ENCODE results near the gene CHDH. TPM values are rescaled to one million over a fixed set of nuclear protein-coding genes. Genes with fewer than 3 reads are reported as not detected.

The CHDH gene
- polyA plus RNA-seq, 1 experiment = 0.18 TPM

- Histone ChIP-seq H3K36me3 (ENCODE audit: control insufficient read depth, insufficient read depth, low read length) (no peaks in the 10 kb centered on the region), H3K4me3 (ENCODE audit: low read depth, low read length) (no peak overlapping the region), H3K27me3 (ENCODE audit: control insufficient read depth, insufficient read depth, low read length) (peaks cover 7% of the 10 kb centered on the region)
- CTCF ChIA-PET = no interaction called here
- DNase-seq (ENCODE audit: low read depth) = no peak
- POLR2A ChIA-PET = no interaction called here
- TF ChIP-seq CTCF (IDR thresholded peaks at IDR 0.05; ENCODE audit: insufficient read depth, low read depth, low read length) = no peak
Measured at GRCh38 chr3:53850895-53851294, 4.7 kb upstream of the CHDH start.

GRCh38 chr3:53849916-53850315, 3.7 kb upstream of the CHDH start:
- ChIA-PET POLR2A (no interaction called here), CTCF (no interaction called here)
- Histone ChIP-seq H3K36me3 (ENCODE audit: control insufficient read depth, insufficient read depth, low read length) (no peaks in the 10 kb centered on the region), H3K4me3 (ENCODE audit: low read depth, low read length) (no peak overlapping the region), H3K27me3 (ENCODE audit: control insufficient read depth, insufficient read depth, low read length) (peaks cover 9% of the 10 kb centered on the region)
- DNase-seq (ENCODE audit: low read depth) = no peak
- TF ChIP-seq CTCF (IDR thresholded peaks at IDR 0.05; ENCODE audit: insufficient read depth, low read depth, low read length) = no peak

- H3K4me3 ChIP-seq (ENCODE audit: low read depth, low read length) = no peak overlapping the region
- ChIA-PET CTCF (interaction anchor here (1.7 kb wide), 1 partner anchor 18 kb away, joined by 6 read pairs; no protein-coding TSS in a partner anchor), POLR2A (no interaction called here)
- no peak for TF ChIP-seq CTCF (IDR thresholded peaks at IDR 0.05; ENCODE audit: insufficient read depth, low read depth, low read length)
- DNase-seq (ENCODE audit: low read depth) = no peak
- peaks cover 9% of the 10 kb centered on the region for H3K27me3 ChIP-seq (ENCODE audit: control insufficient read depth, insufficient read depth, low read length)
- H3K36me3 ChIP-seq (ENCODE audit: control insufficient read depth, insufficient read depth, low read length) = no peaks in the 10 kb centered on the region
Measured at GRCh38 chr3:53846851-53847155, 584 bp upstream of the CHDH start.

GRCh38 chr3:53845881-53846133, 412 bp downstream of the CHDH start:
- CTCF ChIA-PET = interaction anchor here (0.8 to 2.5 kb wide), 5 partner anchors 9 to 167 kb away, joined by 3 to 12 read pairs (median 3); no protein-coding TSS in a partner anchor

GRCh38 chr3:53845103-53845880, 927 bp downstream of the CHDH start:
- POLR2A ChIA-PET = no interaction called here
- Histone ChIP-seq H3K36me3 (ENCODE audit: control insufficient read depth, insufficient read depth, low read length) (no peaks in the 10 kb centered on the region), H3K27me3 (ENCODE audit: control insufficient read depth, insufficient read depth, low read length) (peaks cover 9% of the 10 kb centered on the region), H3K4me3 (ENCODE audit: low read depth, low read length) (peak overlapping the region; percentile 45)
- DNase-seq (ENCODE audit: low read depth) = no peak
- CTCF ChIA-PET = interaction anchor here (0.8 to 2.5 kb wide), 5 partner anchors 9 to 167 kb away, joined by 3 to 12 read pairs (median 3); no protein-coding TSS in a partner anchor
- peak; percentile 53 for TF ChIP-seq CTCF (IDR thresholded peaks at IDR 0.05; ENCODE audit: insufficient read depth, low read depth, low read length)

More at GRCh38 chr3:53845881-53846133, 412 bp downstream of the CHDH start:
- Histone ChIP-seq H3K4me3 (ENCODE audit: low read depth, low read length) (peak overlapping the region; percentile 45), H3K36me3 (ENCODE audit: control insufficient read depth, insufficient read depth, low read length) (no peaks in the 10 kb centered on the region), H3K27me3 (ENCODE audit: control insufficient read depth, insufficient read depth, low read length) (peaks cover 9% of the 10 kb centered on the region)
- POLR2A ChIA-PET = no interaction called here
- TF ChIP-seq CTCF (IDR thresholded peaks at IDR 0.05; ENCODE audit: insufficient read depth, low read depth, low read length) = no peak
- DNase-seq (ENCODE audit: low read depth) = no peak

Data from BJ (cell line).